Activated effector memory CD4-positive, alpha-beta T cell treated with anti-CD3 and anti-CD28 coated beads, Interleukin-2, amount 50 U/mL, for 16 hours (primary cell): ENCODE measurements around the gene KLHDC8B.

Experiments used
- DNase-seq: peaks from one replicate; pipeline ENCODE4 v3.0.0-alpha.2; 2020

Gene KLHDC8B

DNA sequence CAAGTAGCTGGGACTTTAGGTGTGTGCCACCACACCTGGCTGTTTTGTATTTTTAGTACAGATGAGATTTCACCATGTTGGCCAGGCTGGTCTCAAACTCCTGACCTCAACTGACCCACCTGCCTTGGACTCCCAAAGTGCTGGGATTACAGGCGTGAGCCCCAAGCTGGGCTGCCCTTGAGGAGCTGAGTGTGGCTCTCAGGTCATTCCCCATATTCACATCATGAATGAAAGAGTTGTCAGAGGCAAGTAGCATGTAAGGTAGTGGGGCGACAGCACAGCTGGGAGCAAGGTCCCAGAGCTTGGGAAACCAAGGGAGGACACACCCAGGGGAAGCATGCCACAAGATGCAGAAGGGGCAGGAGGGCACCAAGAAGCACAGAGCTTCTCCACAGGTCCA is 10.2 kb upstream of the KLHDC8B start:
- no peak for DNase-seq

DNA sequence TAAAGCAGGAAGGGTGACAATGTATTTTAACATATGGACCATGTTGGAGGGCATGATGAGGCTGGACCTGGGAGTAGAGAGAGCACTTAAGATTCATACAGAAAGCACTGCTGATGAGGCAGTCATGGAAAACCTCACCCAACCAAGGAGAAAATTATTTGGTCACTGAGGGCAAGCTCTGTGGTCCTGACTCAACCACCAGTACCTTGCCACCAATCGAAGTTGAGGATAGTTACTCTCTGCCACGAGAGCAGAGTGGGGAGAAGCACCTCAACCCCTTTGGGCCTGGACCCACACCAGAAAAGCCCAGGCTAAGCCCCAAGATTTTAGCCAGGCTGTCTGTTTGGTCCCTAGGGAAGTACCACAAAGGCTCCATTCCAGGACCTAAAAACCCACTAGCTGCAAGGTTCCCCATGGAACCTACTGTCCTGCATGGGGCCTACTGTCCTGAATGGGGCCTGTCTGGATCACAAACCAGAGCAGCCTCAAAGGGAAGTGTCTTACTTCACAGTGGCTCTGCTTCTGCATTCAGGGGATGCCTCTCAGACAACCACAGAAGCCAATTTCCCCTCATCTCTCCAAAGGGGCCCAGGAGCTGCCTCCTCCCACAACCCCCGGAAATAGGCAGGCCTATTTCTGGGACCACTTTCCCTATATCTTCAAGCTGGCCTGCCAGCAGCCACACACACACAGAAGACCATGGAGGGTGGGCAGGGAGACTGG is 9.4 kb upstream of the KLHDC8B start:
- no peak for DNase-seq

DNA sequence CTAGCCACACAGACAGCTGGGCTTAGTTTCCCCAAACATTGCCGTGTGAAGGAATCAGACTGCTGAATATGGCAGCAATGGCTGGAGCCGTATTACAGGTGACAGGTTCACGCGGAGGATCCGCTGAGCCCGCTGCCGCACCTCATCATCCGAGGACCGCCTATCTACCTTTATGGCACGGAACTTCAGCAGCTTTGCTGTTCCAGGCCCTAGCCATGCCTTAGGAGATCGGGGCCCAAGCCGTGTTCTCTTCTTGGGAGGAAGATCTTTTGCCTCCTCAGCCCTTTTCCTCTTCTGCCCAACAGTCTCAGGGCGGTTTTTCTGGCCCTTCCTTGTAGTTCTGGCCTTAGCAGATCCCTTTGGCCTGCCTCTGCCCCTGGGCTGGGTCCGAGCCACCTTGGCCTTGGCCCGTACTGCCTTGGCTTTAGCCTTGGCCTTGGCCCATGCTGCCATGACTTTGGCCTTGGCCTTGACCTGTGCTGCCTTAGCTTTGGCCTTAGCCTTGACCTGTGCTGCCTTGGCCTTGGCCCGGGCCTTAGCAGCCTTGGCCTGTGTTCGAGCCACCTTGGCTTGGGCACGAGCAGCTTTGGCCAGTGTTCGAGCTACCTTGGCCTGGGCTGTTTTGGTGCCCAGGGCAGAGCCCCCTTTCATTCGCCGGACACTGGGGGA is 8.5 kb upstream of the KLHDC8B start:
- no peak for DNase-seq

DNA sequence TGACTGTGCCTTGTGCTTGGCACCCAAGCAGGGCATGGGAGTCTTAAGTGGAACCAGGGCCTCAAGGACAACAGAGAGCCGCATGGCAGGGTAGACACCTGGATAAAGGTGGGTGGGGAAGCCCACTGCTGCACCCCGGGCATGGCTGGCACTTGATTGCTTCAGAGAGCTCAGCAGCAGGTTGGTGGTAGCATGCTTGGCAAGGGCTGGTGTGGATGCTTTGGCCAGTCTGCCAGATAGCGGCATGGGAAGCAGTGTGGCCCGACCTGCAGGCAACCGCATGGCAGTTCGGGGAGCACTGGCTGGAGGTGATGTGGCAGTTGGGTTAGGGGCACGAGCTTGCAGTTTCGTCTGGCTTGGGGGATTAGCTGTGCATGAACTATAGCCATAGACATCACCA is 7.8 kb upstream of the KLHDC8B start:
- DNase-seq, result no peak

DNA sequence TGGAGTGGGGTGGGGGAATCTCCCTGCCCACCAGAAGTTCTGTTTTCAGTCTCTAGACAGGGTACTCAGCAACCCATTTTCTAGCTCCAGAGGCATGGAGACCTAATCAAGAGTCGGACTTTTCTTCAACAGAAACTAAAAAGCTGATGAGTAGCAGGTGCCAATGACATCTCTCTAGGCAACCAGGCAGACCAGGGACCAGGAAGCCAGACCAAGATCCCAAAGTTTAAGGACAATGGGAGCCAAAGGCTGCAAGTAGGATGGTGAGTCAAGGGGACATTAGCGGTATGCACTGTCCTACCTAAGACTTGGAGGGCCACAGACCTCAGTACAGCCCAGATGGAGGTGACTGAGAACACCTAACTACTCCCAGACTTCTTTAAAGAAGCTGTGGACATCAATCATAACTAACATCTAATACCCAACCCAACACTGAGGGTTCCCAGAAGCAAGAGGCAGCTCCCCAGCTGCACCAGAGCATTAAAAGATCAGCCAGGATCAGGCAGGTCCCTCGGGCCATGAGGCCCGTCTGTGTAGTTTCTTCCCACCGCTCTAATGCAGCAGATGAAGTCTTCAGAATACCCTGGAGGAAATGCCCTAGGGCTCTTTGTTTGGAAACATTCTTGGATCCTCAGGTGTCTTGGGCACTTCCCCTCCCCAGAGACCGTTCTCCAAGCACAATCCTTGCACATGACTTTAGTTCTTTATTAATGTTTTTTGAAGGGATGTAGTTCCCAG is 6.2 kb upstream of the KLHDC8B start:
- DNase-seq, result no peak

DNA sequence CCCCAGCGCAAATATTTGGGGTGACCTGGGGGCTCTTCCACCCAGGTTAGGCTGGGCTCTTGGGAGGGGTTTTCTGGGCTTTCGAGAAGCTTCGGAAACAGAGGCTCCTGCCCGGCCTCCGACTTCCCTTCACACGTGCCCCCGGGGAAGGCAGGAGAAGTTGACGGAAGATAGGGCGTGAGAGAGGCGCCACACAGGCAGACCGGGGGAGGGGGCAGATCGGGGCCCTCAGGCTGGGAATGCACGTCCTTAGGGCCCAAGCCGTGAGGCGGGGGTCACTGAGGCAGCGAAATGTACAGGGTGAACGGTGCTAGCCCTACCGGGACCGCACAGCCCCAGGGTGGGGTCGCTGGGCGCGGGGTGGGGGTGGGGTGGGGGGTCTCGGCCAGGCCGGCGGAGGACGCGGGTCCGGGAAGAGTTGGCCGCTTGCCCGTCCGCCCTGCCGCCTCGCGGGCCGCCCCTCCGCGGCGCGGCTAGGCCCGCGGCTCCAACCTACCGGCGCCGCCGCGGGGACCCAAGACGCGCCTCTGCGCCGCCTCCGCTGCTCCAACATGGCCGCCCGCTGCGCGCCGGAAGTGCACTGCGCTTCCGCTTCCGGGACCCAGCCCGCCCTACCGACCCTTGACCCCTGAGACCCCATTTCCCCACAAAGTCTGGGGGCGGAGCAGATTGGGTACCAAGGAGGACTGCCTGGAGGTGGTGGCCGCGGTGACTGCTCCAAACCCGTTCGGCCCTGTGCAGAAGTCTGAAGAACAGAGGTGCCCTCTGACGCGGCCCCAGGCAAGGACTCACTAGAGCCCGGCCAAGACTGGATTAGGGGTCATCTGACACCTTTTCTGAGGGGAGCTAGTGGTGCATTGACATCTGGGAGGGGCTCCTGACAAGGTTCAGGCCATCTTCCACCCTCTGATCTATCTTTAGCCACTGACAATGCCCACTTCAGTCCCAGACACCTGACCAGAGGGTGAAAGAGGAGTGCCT is 5.3 kb upstream of the KLHDC8B start, which contains the start of gene CCDC71:
Gene CCDC71, minus strand, starts transcription at position 561 of the 981 bp plus-strand sequence. CDS start 2,123 bp downstream, outside the sequence.
- DNase-seq, result peak; percentile 90

DNA sequence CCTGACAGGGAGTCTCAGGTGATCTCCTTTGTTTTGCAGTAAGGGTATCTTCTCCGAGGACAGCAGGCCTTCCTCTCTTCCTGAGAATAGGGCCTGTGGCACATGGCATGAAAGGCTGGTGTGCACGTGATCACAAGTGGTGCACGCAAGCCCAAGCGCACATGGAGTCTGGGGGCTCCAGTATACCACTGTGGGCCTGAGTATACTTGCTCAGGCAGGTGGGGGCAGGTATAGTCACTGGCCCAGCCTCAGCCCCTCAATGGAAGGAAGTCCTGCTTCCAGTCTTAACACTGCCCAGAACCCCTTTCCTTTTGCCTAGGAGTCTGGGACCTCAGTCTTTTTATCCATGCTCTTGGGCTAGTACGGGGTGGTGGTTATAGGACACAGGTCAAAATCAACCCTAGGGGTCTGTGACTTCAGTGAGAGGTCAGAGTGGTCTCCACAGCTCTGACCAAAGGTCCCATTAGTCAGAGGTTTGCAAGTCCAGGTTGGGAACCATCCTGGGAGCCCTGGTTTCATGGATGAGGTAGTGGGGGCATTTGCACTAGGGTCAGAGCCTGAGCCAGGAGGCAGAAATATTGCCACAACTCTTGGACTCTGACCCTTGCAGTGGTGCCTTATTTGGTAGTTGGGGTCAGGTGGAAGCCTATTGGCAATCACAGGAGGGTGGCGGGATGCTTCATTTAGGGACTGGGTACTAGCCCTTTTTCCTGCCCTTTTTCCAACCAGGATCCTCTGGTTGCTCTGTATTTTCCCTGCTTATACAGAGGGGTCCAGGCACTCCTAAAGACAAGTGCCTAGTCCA is 4.4 kb upstream of the KLHDC8B start:
- no peak for DNase-seq

DNA sequence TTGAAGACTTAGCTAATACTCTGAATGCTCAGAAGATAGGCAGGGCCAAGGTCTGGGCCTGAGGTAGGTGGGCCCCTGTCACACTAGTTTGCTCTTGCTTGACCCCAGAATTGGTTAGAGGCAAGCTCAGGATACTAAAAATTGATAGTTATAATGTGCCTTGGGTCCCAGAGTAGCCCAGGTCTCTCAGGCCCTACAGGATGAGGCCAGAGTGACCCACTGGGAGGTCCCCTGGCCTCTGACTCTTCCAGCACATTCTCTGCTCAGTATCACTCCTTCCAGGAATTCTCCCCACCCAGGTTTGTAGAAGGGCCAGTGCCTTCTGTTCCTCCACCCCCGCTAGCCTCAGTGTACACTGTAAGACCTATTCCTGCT is 667 bp upstream of the KLHDC8B start:
- no peak for DNase-seq

DNA sequence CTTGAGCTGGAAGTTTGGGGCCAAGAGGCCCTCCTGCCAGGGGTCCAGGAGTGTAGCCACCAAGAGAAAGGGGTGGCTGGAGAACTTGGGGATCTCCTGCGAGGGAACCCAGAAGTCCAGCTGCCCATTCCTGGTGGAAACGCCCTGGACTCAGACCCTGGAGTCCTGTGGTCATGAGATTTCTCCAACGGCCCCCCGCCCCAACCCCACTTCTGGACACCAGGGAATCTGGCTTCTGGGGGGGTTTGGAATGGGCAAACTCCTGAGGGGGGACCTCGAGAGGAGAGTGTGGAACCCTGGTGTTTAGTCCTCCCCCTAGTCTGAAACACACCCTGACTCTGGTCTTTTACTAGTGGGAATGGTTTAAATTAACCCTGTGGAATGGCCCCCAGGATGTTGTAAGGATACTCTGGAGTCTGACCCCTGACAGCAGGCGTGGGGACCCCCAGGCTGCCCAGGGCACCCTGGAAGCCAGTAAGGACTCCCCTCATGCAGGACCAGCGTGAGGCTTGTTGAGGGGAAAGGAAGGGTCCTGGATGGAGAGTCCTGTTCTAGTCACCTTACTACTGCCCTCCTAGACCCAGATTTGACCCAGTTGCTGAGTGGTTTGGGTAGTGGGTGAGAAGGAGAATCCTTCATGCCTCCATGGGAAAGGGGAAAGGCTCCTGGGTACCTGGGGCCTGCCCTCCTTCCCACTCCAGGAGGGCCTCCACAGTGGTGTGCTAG is 540 bp downstream of the KLHDC8B start:
- no peak for DNase-seq

DNA sequence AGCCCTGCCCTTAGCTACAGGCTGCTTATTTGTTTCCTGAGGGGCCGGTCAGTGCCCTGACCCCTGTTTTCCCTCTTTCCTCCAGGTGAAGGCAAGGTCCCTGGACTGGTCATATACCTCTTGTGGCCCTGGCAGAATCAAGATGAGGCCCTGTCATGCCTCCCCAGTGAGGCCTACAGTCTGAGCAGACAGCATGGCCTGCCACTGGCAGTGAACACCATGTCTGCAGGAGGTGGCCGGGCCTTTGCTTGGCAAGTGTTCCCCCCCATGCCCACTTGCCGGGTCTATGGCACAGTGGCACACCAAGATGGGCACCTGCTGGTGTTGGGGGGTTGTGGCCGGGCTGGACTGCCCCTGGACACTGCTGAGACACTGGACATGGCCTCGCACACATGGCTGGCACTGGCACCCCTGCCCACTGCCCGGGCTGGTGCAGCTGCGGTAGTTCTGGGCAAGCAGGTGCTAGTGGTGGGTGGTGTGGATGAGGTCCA is 1.2 kb downstream of the KLHDC8B start:
- no peak for DNase-seq

DNA sequence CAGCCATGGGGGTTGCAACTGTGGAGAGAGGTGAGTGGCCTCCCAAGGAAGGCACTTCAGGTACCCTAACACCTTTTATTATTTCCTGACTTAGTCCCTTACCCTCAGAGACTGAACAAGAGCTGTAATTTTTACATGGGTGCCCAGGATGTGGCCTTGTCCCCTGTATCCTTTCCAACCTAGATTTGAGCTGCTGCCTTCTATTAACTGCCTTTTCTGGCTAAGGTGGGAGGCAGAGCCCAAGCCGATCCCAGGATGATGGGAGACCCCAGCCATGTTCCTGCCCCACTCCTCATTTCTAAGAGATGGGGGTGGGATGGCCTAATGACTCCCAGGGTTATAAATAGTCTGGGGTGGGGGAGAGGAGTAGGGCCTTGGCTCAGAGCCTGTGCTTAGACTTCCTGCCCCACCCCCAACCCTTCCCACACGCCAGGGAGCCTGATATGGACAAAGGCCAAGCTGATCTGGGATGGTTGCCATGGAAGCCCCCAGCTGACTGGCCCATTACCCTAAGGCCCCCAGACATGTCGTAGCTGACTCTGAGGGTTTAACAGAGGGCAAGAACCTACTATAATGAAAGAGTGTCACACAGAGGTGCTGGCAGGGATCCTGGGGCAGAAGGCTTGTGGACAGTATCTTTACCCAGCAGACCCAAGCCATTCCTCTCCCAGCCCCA is 1.9 kb downstream of the KLHDC8B start:
- no peak for DNase-seq

DNA sequence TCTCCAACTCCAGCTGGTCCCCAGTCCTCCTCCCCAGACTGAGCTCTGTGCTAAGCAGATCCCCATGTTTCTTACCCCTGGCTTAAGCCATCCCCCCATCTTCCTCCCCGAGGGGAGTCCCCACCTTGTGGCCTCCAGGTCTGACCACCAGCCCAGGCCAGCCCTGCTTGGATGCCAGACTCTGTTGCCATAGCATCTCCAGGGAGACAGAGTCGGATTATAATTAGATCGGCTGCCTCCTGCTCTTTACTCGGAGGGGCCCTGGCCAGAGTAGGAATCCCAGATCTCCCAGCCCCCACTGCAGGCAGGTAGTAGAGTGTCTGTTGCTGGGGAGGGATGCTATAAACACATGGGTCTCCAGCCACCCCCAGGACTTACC is 2.4 kb downstream of the KLHDC8B start:
- DNase-seq, result no peak

DNA sequence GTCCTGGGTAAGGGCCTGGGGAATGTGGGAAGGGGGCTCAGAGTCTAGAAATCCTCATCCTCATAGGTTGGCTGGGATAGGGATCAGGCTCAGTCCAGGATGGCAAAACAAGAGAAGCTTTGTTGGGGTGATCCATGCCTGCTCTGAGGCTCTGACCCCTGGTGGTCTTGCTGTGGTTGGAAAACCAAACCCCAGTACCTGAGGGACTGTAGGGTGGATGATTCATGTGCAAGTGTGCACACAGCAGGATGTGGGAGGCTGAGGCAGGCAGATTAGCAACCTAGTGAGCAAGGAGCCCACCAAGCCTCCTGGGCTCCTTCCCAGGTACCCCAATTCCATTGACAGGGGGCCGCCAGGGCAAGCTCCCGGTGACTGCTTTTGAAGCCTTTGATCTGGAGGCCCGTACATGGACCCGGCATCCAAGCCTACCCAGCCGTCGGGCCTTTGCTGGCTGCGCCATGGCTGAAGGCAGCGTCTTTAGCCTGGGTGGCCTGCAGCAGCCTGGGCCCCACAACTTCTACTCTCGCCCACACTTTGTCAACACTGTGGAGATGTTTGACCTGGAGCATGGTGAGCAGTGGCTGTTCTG is 3.1 kb downstream of the KLHDC8B start:
- DNase-seq, result no peak

DNA sequence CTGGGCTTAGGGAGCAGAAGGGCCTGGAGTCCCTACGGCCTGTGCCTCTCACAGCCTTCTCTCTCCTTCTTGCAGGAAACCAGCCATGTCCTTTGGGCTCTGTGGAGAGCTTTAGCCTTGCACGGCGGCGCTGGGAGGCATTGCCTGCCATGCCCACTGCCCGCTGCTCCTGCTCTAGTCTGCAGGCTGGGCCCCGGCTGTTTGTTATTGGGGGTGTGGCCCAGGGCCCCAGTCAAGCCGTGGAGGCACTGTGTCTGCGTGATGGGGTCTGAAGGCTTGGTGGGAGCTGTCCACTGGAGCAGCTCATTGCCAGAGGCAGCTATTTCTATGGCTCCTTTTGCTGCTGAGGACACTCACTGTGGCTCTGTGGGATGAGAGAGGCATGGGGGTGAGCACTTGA is 4.1 kb downstream of the KLHDC8B start:
- DNase-seq, result no peak

DNA sequence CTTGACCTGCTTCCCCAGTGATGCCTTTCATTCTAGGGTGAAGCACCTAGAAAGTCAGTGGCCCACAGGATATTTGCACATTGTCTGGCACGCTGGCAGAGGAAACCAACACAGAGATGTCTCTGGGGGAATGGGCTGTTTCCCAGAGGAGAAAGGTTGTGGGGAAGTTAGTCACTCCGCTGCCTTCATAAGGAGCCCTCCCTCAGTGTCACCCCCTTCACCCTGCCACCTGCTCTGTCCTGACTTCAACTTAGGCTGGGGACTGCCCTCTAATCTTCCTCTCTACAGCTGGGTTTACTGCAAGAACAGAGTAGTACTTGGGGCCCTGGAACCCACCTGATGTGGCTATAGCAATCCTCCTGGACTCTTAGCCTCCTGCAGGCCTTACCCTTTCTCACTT is 5.7 kb downstream of the KLHDC8B start:
- no peak for DNase-seq

DNA sequence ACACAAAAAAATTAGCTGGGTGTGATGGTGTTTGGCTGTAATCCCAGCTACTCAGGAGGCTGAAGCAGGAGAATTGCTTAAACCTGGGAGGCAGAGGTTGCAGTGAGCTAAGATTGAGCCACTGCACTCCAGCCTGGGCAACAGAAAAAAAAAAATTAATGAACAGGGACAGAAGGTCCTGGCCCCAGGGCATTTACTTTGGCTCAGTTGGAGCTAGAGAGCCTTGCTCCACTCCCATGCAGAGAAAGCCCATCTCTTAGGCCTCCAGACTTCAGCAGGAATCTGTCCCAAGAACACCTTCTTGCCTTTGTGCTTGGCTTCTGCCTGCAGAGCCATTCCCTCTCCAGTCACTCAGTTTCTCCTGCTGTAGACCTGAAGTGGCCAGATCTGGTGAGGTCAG is 8.7 kb downstream of the KLHDC8B start:
- DNase-seq, result no peak

DNA sequence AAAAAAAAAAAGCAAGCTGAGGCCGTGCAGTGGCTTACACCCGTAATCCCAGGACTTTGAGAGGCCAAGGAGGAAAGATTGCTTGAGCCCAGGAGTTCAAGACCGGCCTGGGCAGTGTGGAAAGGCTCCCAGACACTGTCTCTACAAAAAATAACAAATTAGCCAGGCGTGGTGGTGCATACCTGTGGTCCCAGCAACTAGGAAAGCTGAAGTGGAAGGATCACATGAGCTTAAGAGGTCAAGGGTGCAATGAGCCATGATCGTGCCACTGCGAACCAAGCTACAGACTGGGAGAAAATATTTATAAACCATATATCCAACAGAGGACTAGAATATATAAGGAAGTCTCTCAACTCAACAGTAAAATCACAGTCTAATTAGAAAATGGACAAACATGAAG is 10.0 kb downstream of the KLHDC8B start:
- DNase-seq, result no peak

DNA sequence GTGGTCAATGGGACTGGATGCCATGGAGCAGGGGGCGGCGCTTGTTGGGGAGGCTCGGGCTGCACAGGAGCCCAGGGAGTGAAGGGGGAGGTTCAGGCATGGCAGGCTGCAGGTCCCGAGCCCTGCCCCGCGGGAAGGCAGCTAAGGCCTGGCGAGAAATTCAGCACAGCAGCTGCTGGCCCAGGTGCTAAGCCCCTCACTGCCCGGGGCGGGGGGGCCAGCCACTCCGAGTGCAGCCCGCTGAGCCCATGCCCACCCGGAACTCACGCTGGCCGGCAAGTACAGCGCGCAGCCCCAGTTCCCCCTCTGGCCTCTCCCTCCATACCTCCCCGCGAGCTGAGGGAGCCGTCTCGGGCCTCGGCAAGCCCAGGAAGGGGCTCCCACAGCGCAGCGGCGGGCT is 11.3 kb downstream of the KLHDC8B start:
- DNase-seq, result no peak

DNA sequence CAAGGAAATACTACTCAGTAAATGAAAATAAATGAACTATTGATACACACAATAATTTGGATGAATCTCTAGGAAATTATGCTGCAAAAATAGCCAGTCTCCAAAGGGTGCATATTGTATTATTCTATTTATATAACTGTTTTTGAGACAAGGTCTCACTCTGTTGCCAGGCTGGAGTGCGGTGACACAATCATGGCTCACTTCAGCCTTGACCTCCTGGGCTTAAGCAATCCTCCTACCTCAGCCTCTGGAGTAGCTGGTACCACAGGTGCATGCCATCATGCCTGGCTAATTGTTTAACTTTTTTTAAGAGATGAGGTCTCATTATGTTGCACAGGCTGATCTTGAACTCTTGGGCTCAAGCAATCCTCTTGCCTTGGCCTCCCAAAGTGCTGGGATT is 12.5 kb downstream of the KLHDC8B start:
- no peak for DNase-seq

DNA sequence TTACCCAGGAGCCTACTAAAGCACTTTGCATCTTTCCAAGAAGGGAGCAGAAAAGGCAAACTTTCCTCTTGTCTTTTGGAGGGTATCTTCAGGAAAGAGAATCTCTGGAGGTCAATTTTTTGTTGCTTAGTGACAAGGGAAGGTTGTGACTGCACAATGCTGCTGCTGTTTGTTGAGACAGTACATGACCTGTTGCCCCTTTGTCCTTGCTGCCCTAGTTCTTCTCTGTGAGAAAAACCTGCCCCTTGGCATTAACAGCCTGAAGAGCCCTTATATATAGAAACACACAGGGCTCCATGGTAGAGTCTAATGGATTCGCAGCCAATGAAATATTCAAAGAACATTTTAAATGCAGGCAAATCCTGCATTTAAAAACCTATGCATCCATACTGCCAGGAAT is 20.3 kb downstream of the KLHDC8B start:
- DNase-seq, result no peak
